Measurements from ENCODE around the gene ATXN1. TPM values are rescaled to one million over a fixed set of nuclear protein-coding genes. Genes with fewer than 3 reads are reported as not detected.

ATXN1 gene
- total RNA-seq, 5 donors from 2014 or later (not counting 1 experiment from before 2014, with no cell fraction given): 65.1 to 101 (median 77.5) TPM

DNA sequence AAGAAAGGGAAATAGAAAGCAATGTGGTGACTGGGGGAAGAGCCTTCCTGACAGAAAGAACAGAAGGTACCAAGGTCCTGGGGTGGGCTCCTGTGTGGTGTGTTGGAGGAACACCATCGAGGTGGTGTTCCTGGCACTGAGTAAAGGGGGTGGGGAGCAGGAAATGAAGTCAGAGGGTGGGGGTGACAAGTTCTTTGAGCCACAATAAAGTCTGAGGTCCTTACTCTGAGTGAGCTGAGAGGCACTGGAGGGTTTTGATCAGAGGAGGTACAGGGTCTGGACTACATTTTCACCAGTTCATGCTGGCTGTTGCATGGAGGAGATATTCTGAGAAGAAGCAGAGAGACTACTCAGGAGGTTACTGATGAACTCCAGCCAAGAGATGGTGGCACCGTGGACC is 324.7 kb downstream of the ATXN1 start:
- ChIA-PET CTCF (no interaction called here), POLR2A (interaction anchor here in 1 of 2 donors (0.5 to 1.0 kb wide), 3 partner anchors 16 to 33 kb away, joined by 3 to 6 read pairs (median 4); no protein-coding TSS in a partner anchor)
- H3K9me3 Mint-ChIP-seq: no peaks in the 10 kb centered on the region
- H3K4me3 Mint-ChIP-seq: peak overlapping the region; percentile 63 to 75 (median 69)
- H3K27me3 Mint-ChIP-seq: no peaks in the 10 kb centered on the region
- Histone ChIP-seq H3K4me3 (ENCODE audit: control insufficient read depth in 1 of 2, extremely low read depth in 1 of 2, low read length in 1 of 2) (peak overlapping the region in 1 of 2 donors; percentile 8), H3K4me1 (ENCODE audit: control insufficient read depth in 1 of 2, extremely low read depth in 1 of 2, insufficient read depth in 2 of 2, low read length in 2 of 2) (peaks cover 14 to 52% of the 10 kb centered on the region in 2 experiments), H3K27ac (ENCODE audit: low read length) (peak overlapping the region; percentile 74), H3K27me3 (replicated peaks in 1 of 2; ENCODE audit: control insufficient read depth in 2 of 2, extremely low read depth in 1 of 2, insufficient read depth in 2 of 2, low read length in 1 of 2) (no peaks in the 10 kb centered on the region), H3K36me3 (ENCODE audit: control insufficient read depth in 2 of 2, extremely low read depth in 1 of 2, insufficient read depth in 1 of 2, low read length in 1 of 2) (no peaks in the 10 kb centered on the region), H3K9me3 (no peaks in the 10 kb centered on the region)
- peaks cover 31% of the 10 kb centered on the region for H3K36me3 Mint-ChIP-seq
- H3K4me1 Mint-ChIP-seq: peaks cover 67 to 86% (median 76%) of the 10 kb centered on the region in 3 donors
- ATAC-seq (replicated peaks in 1 of 4) (peak; percentile 45 to 74 (median 64)), DNase-seq (peak in 32 of 35 experiments; percentile 6 to 68 (median 36))
- 20% methylated on average over 2 of the region's 2 CpGs for WGBS (ENCODE audit: insufficient coverage)
- H3K27ac Mint-ChIP-seq: peak overlapping the region; percentile 81 to 91

GRCh38 chr6:16434885-16435284 is 326.4 kb downstream of the ATXN1 start:
- WGBS (ENCODE audit: insufficient coverage): 79% methylated on average over 4 of the region's 4 CpGs
- H3K4me1 Mint-ChIP-seq: peaks cover 55 to 79% (median 62%) of the 10 kb centered on the region in 3 donors
- POLR2A ChIA-PET: no interaction called here
- ATAC-seq (replicated peaks in 1 of 4) (peak in 1 of 4 experiments; percentile 41), DNase-seq (peak in 1 of 35 experiments; percentile 37)
- peak overlapping the region; percentile 52 for H3K27ac ChIP-seq (ENCODE audit: low read length)
- H3K36me3 Mint-ChIP-seq: peaks cover 36% of the 10 kb centered on the region
- H3K9me3 Mint-ChIP-seq: no peaks in the 10 kb centered on the region
- H3K4me1 ChIP-seq (ENCODE audit: control insufficient read depth in 1 of 2, extremely low read depth in 1 of 2, insufficient read depth in 2 of 2, low read length in 2 of 2): peaks cover 9 to 42% of the 10 kb centered on the region in 2 experiments
- no peaks in the 10 kb centered on the region for H3K27me3 ChIP-seq (replicated peaks in 1 of 2; ENCODE audit: control insufficient read depth in 2 of 2, extremely low read depth in 1 of 2, insufficient read depth in 2 of 2, low read length in 1 of 2)
- no peaks in the 10 kb centered on the region for H3K9me3 ChIP-seq
- CTCF ChIA-PET: interaction anchor here in 1 of 2 donors (0.7 kb wide), 1 partner anchor 14 kb away, joined by 3 read pairs; no protein-coding TSS in a partner anchor
- H3K4me3 Mint-ChIP-seq: peak overlapping the region in 2 of 3 donors; percentile 0 to 7
- H3K27me3 Mint-ChIP-seq: no peaks in the 10 kb centered on the region
- H3K36me3 ChIP-seq (ENCODE audit: control insufficient read depth in 2 of 2, extremely low read depth in 1 of 2, insufficient read depth in 1 of 2, low read length in 1 of 2): no peaks in the 10 kb centered on the region
- peak overlapping the region; percentile 53 to 62 for H3K27ac Mint-ChIP-seq
- H3K4me3 ChIP-seq (ENCODE audit: control insufficient read depth in 1 of 2, extremely low read depth in 1 of 2, low read length in 1 of 2): no peak overlapping the region

GRCh38 chr6:16433338-16433890 is 327.8 kb downstream of the ATXN1 start:
- Histone ChIP-seq H3K9me3 (no peaks in the 10 kb centered on the region), H3K4me1 (ENCODE audit: control insufficient read depth in 1 of 2, extremely low read depth in 1 of 2, insufficient read depth in 2 of 2, low read length in 2 of 2) (peaks cover 9 to 36% of the 10 kb centered on the region in 2 experiments), H3K27me3 (replicated peaks in 1 of 2; ENCODE audit: control insufficient read depth in 2 of 2, extremely low read depth in 1 of 2, insufficient read depth in 2 of 2, low read length in 1 of 2) (no peaks in the 10 kb centered on the region), H3K4me3 (ENCODE audit: control insufficient read depth in 1 of 2, extremely low read depth in 1 of 2, low read length in 1 of 2) (no peak overlapping the region), H3K27ac (ENCODE audit: low read length) (no peak overlapping the region), H3K36me3 (ENCODE audit: control insufficient read depth in 2 of 2, extremely low read depth in 1 of 2, insufficient read depth in 1 of 2, low read length in 1 of 2) (no peaks in the 10 kb centered on the region)
- ChIA-PET CTCF (interaction anchor here (0.7 to 1.1 kb wide), 3 partner anchors 13 to 81 kb away, joined by 3 to 4 read pairs (median 3); no protein-coding TSS in a partner anchor), POLR2A (no interaction called here)
- Mint-ChIP-seq H3K9me3 (no peaks in the 10 kb centered on the region), H3K27ac (peak overlapping the region in 1 of 2 donors; percentile 40), H3K4me1 (peaks cover 52 to 72% (median 53%) of the 10 kb centered on the region in 3 donors), H3K4me3 (no peak overlapping the region), H3K36me3 (peaks cover 36% of the 10 kb centered on the region), H3K27me3 (no peaks in the 10 kb centered on the region)
- 93% methylated on average over 8 of the region's 11 CpGs for WGBS (ENCODE audit: insufficient coverage)
- DNase-seq (peak in 1 of 35 experiments; percentile 16), ATAC-seq (replicated peaks in 1 of 4) (no peak)

DNA sequence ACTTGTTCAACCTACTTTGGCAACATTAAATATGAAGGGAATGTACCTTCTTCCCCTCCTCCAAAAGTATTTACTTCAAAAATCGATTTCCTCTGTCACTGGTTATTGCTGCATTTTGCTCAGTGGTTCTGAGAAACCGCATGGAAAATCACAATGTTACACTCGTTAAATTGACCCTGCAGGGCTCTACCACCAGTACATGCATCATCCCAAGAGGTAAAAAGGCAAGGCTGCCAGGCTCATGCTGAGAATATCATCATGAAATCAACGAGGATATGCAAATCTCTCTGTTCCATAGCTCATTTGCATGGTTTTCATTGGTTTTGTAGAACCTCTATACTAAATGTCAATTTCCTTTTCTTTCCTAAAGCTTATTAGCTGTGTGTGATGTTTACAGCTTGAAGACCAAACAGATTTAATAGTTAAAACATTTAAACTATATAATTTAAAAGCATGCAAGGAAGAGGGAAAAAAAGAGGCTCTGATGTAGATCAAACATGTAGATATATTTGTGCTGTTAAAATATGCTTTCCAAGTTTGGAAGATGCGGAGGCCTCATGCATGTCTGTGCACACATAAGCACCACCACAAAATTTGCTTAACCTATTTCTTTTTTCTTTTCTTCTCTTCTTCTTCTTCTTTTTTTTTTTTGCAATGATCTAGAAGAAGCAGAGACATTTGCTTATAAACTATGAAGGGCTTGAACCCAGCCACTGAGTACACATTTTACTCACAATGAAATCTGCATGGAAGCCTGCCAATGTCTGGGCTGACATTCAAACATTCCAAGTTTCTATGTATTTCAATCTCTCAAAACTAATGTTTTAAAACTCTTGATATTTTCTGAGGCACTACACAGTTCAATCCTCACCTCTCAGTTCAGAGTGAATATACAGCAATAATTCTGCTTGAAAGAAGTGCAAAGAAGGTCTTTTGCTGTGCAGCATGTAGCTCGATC is 328.9 kb downstream of the ATXN1 start:
- Histone ChIP-seq H3K4me3 (ENCODE audit: control insufficient read depth in 1 of 2, extremely low read depth in 1 of 2, low read length in 1 of 2) (no peak overlapping the region), H3K36me3 (ENCODE audit: control insufficient read depth in 2 of 2, extremely low read depth in 1 of 2, insufficient read depth in 1 of 2, low read length in 1 of 2) (peaks cover 0 to 3% of the 10 kb centered on the region in 2 donors), H3K9me3 (no peaks in the 10 kb centered on the region), H3K27me3 (replicated peaks in 1 of 2; ENCODE audit: control insufficient read depth in 2 of 2, extremely low read depth in 1 of 2, insufficient read depth in 2 of 2, low read length in 1 of 2) (no peaks in the 10 kb centered on the region), H3K27ac (ENCODE audit: low read length) (no peak overlapping the region), H3K4me1 (ENCODE audit: control insufficient read depth in 1 of 2, extremely low read depth in 1 of 2, insufficient read depth in 2 of 2, low read length in 2 of 2) (peaks cover 9 to 28% of the 10 kb centered on the region in 2 experiments)
- WGBS (ENCODE audit: insufficient coverage): 24% methylated on average over 3 of the region's 6 CpGs
- ChIA-PET POLR2A (no interaction called here), CTCF (interaction anchor here (0.6 to 1.1 kb wide), 4 partner anchors 12 to 304 kb away, joined by 3 to 4 read pairs (median 3); no protein-coding TSS in a partner anchor)
- no peaks in the 10 kb centered on the region for H3K27me3 Mint-ChIP-seq
- H3K9me3 Mint-ChIP-seq: no peaks in the 10 kb centered on the region
- no peak overlapping the region for H3K27ac Mint-ChIP-seq
- H3K4me3 Mint-ChIP-seq: no peak overlapping the region
- no peak for DNase-seq
- H3K36me3 Mint-ChIP-seq: peaks cover 36% of the 10 kb centered on the region
- no peak for ATAC-seq (replicated peaks in 1 of 4)
- H3K4me1 Mint-ChIP-seq: peaks cover 44 to 63% (median 44%) of the 10 kb centered on the region in 3 donors

- no peak for ATAC-seq (replicated peaks in 1 of 4)
- ChIA-PET CTCF (interaction anchor here in 1 of 2 donors (0.5 kb wide), 1 partner anchor 49 kb away, joined by 10 read pairs; no protein-coding TSS in a partner anchor), POLR2A (no interaction called here)
- Mint-ChIP-seq H3K36me3 (peaks cover 38% of the 10 kb centered on the region), H3K27me3 (no peaks in the 10 kb centered on the region), H3K9me3 (no peaks in the 10 kb centered on the region), H3K27ac (no peak overlapping the region), H3K4me1 (peaks cover 31 to 57% (median 34%) of the 10 kb centered on the region in 3 donors), H3K4me3 (no peak overlapping the region)
- no CpG with 5 or more reads among the region's 3 CpGs for WGBS (ENCODE audit: insufficient coverage)
- peaks cover 0 to 15% of the 10 kb centered on the region in 2 experiments for H3K4me1 ChIP-seq (ENCODE audit: control insufficient read depth in 1 of 2, extremely low read depth in 1 of 2, insufficient read depth in 2 of 2, low read length in 2 of 2)
- DNase-seq: no peak
- no peak overlapping the region for H3K27ac ChIP-seq (ENCODE audit: low read length)
- no peaks in the 10 kb centered on the region for H3K9me3 ChIP-seq
- no peaks in the 10 kb centered on the region for H3K27me3 ChIP-seq (replicated peaks in 1 of 2; ENCODE audit: control insufficient read depth in 2 of 2, extremely low read depth in 1 of 2, insufficient read depth in 2 of 2, low read length in 1 of 2)
- H3K4me3 ChIP-seq (ENCODE audit: control insufficient read depth in 1 of 2, extremely low read depth in 1 of 2, low read length in 1 of 2): no peak overlapping the region
- H3K36me3 ChIP-seq (ENCODE audit: control insufficient read depth in 2 of 2, extremely low read depth in 1 of 2, insufficient read depth in 1 of 2, low read length in 1 of 2): peaks cover 0 to 3% of the 10 kb centered on the region in 2 donors
Measured at GRCh38 chr6:16431106-16431505, 330.2 kb downstream of the ATXN1 start.
